Neural progenitor cell (in vitro differentiated cells): ENCODE measurements around the gene TMEM179.

Experiments used
- CTCF ChIP-seq: fragments of 200-600 bp; sonication (generic); IDR thresholded peaks from 2 replicates; pipeline ENCODE4 v1.5.1; 2017; ENCODE audit warnings: antibody characterized with exemption, mild to moderate bottlenecking
- EZH2 ChIP-seq: fragments of 200-600 bp; sonication (generic); IDR thresholded peaks from 2 replicates; pipeline ENCODE4 v1.6.1; 2017; ENCODE audit warnings: antibody characterized with exemption, mild to moderate bottlenecking, moderate library complexity

GRCh38 chr14:104574978-104575583 is 29.5 kb downstream of the TMEM179 start:
- no peak for TF ChIP-seq CTCF
- TF ChIP-seq EZH2, result no peak
